SW480 (cell line): Measurements from ENCODE around the gene SLC16A10.
"Not testable (repeated sequence)": the region's sequence is repeated elsewhere in the genome, so short reads cannot be mapped to it uniquely, and the experiment has no call there.

Experiments used
- DNase-seq: peaks from one replicate; pipeline ENCODE4 v3.0.0-alpha.2; 2016; ENCODE audit warnings: low spot score

Gene SLC16A10

GRCh38 chr6:111086685-111087084 is 618 bp upstream of the SLC16A10 start:
- no peak for DNase-seq

- peak; percentile 69 for DNase-seq
Measured at GRCh38 chr6:111087871-111088667, 766 bp downstream of the SLC16A10 start.

- no peak for DNase-seq
Measured at GRCh38 chr6:111088668-111089003, 1.3 kb downstream of the SLC16A10 start.

GRCh38 chr6:111090766-111091165 is 3.5 kb downstream of the SLC16A10 start:
- no peak for DNase-seq

GRCh38 chr6:111091987-111092386 is 4.7 kb downstream of the SLC16A10 start:
- DNase-seq: no peak

- DNase-seq: not testable (repeated sequence)
Measured at GRCh38 chr6:111095488-111095887, 8.2 kb downstream of the SLC16A10 start.

GRCh38 chr6:111096246-111096645 is 8.9 kb downstream of the SLC16A10 start:
- peak; percentile 85 for DNase-seq

GRCh38 chr6:111098597-111098996 is 11.3 kb downstream of the SLC16A10 start:
- DNase-seq: no peak

GRCh38 chr6:111101987-111102386 is 14.7 kb downstream of the SLC16A10 start:
- no peak for DNase-seq

GRCh38 chr6:111105578-111105977 is 18.3 kb downstream of the SLC16A10 start:
- peak; percentile 78 for DNase-seq

- no peak for DNase-seq
Measured at GRCh38 chr6:111107589-111107988, 20.3 kb downstream of the SLC16A10 start.

GRCh38 chr6:111110036-111110435 is 22.7 kb downstream of the SLC16A10 start:
- no peak for DNase-seq

- DNase-seq: no peak
Measured at GRCh38 chr6:111113336-111114086, 26.2 kb downstream of the SLC16A10 start.

GRCh38 chr6:111114087-111114443 is 26.8 kb downstream of the SLC16A10 start:
- no peak for DNase-seq

- DNase-seq: no peak
Measured at GRCh38 chr6:111114482-111114881, 27.2 kb downstream of the SLC16A10 start.

- no peak for DNase-seq
Measured at GRCh38 chr6:111118826-111119225, 31.5 kb downstream of the SLC16A10 start.

- DNase-seq: no peak
Measured at GRCh38 chr6:111119571-111120329, 32.4 kb downstream of the SLC16A10 start.

- DNase-seq: no peak
Measured at GRCh38 chr6:111121789-111122350, 34.6 kb downstream of the SLC16A10 start.

- no peak for DNase-seq
Measured at GRCh38 chr6:111122458-111123286, 35.4 kb downstream of the SLC16A10 start.

- no peak for DNase-seq
Measured at GRCh38 chr6:111124406-111124805, 37.1 kb downstream of the SLC16A10 start.

- DNase-seq: no peak
Measured at GRCh38 chr6:111129013-111129412, 41.7 kb downstream of the SLC16A10 start.

GRCh38 chr6:111131018-111131417 is 43.7 kb downstream of the SLC16A10 start:
- DNase-seq: not testable (repeated sequence)
